GM12801 (cell line): ENCODE data around the gene PHKA2.

ENCODE experiments used
- TF ChIP-seq, protein P1 (sequence below): IDR thresholded peaks from one replicate; pipeline ENCODE4 v1.5.1; 2011; ENCODE audit warnings: control low read depth; ENCODE audit not compliant: insufficient read length; ENCODE audit errors: extremely low read depth

Gene PHKA2

DNA sequence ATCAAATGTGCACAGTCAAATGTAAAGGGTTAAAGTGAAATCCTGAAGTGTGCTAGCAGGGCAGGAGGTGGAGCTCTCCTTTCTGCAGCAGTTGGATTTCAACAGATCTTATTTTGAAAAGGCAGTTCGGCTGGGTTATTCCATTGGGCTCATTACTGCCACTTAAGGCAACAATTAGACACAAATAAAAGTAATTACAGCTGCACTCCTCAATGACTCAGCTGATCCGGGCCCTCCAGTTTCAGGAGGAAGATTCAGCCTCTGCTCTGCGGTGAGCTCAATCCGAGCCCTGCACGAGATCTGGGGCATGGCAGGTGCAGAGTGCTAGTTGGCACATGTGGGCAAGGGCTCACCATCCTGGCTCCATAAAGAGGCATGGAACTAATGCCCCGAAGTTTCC lies 85.4 kb downstream of the PHKA2 start:
- TF ChIP-seq, protein P1, sequence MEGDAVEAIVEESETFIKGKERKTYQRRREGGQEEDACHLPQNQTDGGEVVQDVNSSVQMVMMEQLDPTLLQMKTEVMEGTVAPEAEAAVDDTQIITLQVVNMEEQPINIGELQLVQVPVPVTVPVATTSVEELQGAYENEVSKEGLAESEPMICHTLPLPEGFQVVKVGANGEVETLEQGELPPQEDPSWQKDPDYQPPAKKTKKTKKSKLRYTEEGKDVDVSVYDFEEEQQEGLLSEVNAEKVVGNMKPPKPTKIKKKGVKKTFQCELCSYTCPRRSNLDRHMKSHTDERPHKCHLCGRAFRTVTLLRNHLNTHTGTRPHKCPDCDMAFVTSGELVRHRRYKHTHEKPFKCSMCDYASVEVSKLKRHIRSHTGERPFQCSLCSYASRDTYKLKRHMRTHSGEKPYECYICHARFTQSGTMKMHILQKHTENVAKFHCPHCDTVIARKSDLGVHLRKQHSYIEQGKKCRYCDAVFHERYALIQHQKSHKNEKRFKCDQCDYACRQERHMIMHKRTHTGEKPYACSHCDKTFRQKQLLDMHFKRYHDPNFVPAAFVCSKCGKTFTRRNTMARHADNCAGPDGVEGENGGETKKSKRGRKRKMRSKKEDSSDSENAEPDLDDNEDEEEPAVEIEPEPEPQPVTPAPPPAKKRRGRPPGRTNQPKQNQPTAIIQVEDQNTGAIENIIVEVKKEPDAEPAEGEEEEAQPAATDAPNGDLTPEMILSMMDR: no peak

DNA sequence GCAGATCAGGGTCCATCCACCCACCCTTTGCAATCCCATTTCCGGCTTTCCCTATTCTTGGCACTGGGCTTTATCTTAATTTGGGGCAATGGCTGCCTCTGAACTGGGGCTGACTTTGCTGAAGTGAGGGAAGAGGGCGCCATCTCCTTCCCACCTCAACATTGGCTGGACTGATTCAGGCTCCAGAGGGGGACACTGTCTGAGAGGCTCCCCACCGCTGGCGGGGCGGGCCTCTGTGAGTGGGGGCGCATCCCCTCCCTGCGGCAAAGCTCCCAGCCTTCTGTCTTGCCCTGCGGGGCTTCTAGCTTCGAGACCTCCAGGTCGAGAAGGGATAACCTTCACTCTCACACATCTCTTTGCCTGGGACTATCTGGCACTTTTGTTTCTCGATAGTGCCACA lies 85.8 kb downstream of the PHKA2 start:
- TF ChIP-seq, protein P1: no peak

DNA sequence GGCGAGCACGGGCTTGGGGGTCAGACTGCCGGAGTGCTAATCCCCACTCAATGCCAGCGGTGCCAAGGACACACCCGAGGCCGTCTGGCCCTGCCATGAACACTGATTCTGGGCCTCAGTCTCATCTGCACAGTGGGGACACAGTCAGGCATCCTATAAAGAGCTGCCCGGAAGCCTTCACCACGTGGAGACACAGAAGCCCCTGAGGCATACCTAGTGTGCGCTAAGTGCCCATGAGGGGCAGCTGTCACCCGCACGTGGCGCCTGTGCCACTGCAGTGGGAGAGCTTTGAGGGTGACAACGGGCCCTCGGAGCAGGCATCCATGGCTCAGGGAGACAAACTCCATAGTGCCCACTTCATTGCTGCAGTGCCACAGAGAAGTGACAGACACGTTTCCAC lies 86.3 kb downstream of the PHKA2 start:
- TF ChIP-seq, protein P1: no peak

DNA sequence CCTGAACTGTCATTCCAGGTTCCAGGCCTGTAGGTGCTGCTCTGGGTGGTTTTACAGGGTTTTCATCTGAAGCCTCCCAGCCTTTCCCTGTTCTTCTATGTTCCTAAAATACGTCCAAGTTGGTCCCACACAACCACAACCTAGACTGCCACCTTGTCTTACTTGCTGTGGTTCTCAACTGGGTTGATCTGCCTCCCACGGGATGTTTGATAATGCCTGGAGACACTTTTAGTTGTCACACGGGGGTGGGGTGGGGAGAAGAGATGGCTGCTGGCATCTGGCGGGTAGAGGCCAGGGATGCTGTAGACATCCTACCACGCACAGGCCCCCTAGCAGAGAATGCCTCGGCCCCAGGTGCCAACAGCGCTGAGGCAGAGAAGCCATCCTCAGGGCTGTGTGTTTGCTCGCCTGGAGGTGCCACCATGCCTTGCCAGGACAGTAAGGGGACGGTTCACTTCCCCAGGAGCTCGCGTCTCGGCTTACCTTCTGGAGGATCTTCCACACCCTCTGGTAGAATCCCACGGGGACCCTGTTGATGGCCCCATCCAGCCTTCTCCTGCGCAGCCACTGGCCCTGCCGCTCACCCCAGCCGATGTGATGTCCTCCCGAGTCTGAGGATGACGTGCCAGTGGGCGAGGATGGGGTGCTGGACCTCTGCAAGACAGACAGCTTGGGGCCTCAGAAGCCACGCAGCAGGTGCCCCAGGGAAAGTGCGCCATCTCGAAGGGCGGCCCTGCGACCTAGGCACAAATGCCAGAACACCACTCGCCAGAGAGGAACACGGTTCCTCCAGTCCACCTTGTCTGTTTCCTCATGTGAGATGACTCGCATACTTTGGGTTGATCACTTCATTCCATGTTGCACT lies 87.0 kb downstream of the PHKA2 start:
- TF ChIP-seq, protein P1: no peak

DNA sequence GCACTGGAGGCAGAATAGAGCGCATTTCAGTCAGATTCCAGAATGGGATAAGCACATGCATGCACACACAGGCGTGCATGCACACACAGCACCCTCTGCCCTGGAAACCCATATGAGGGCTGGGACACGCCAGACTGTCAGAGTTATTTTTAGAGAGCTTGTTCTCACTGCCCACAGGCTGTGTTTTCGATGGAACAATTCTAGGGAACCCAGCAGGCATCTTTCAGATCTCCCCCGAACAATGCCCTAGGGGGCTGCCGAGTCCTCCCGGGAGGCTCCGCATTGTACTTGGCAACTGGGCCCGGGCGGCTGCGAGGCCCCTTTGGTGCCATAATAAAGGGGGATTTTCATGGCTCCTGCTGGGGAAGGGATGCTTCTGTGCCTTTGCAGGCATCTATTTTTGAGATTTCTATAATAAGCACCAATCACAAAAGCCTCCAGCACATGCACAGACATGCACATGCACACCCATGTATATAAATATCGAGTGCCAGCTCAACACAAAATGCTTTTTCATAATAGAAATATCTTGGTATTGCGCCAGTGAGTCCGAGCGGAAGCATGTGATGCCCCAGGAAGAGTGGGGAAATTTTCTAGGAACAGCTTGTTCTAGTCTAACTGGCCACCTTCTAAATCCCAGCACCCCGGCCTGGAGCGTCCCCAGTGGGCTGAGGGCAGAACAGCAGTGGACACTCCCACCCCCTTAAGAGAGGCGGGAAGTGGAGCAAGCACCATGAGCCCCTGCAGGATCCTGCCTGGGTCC lies 88.5 kb downstream of the PHKA2 start:
- TF ChIP-seq, protein P1: no peak

DNA sequence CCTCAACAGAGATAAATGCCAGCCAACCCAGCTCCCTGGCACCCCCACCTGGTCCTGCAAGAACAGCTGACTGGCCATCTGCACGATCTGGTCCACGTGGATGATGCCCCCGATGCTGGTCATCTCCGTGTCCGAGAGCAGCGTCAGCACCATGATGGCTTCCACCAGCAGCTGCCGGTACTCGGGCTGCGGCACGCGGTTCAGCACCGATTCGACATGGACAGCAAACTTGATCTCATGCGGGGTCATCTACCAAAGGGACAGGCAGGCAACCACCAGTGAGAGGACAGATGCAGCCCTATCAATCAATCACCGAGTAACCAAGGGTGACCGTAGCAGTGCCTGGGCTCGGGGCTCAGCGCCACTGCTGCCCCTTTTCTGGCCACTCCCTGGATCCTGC lies 89.8 kb downstream of the PHKA2 start:
- TF ChIP-seq, protein P1: no peak

DNA sequence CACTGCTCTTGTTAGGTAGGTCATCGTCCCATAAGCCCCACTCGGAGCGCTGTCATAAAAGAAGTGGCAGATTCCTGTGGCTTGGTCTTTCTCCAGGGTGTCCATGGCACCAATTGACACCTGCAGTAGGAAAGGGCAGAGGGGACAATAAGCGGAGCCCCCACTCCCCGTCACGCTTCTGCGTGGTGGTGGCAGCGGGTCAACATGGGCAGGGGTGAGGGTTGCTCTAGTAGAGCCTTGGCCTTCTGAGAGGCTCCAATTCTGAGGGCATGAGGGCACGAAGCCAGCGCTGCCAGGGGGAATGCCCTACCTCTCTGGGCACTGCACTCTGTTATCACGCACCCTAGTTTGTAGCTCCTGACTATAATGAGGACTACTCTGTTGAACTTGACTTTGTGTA lies 90.4 kb downstream of the PHKA2 start:
- TF ChIP-seq, protein P1: no peak
